ENCODE results near the gene TBX10.
"Not testable (repeated sequence)": the region's sequence is repeated elsewhere in the genome, so short reads cannot be mapped to it uniquely, and the experiment has no call there.

Gene TBX10

DNA sequence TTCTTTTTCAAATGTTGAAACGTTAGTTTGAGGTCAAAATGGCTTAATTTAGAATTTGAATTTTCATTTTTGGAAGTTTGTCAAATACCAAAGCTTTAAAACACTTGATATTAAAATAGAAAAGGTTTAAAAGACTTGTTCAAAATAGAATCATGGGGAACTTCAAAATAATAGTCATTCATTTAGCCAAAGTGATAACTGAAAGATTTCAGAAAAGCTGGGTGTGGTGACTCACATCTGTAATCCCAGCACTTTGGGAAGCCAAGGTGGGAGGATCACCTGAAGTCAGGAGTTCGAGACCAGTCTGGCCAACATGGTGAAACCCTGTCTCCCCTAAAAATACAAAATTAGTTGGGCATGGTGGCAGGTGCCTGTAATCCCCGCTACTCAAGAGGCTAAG is 45.1 kb downstream of the TBX10 start:
- Histone ChIP-seq H3K4me1 (ENCODE audit: control insufficient read depth, low read length) (peaks cover 23% of the 10 kb centered on the region), H3K36me3 (ENCODE audit: control insufficient read depth, low read length) (peaks cover 5% of the 10 kb centered on the region), H3K9me3 (ENCODE audit: control insufficient read depth, insufficient read depth, low read length) (no peaks in the 10 kb centered on the region), H3K9me2 (replicated peaks; ENCODE audit: control insufficient read depth, low read length) (no peaks in the 10 kb centered on the region), H4K20me1 (ENCODE audit: control insufficient read depth, insufficient read depth, low read depth, low read length) (no peaks in the 10 kb centered on the region), H3K4me2 (ENCODE audit: low read length) (no peak overlapping the region), H3K4me3 (ENCODE audit: low read length) (no peak overlapping the region), H3K27me3 (ENCODE audit: control insufficient read depth, low read length) (no peaks in the 10 kb centered on the region), H3F3A (ENCODE audit: control insufficient read depth, insufficient read depth) (peaks cover 8% of the 10 kb centered on the region; the same call in 1 of the 2 replicates), H3K27ac (ENCODE audit: low read depth, low read length) (no peak overlapping the region), H3K79me2 (ENCODE audit: control insufficient read depth, low read length) (no peaks in the 10 kb centered on the region)
- TF ChIP-seq CTCF (IDR thresholded peaks at IDR 0.05; ENCODE audit: low read depth, low read length, poor library complexity, severe bottlenecking) (no peak), EZH2phosphoT487 (IDR thresholded peaks at IDR 0.05; ENCODE audit: borderline replicate concordance, low read length) (no peak)

DNA sequence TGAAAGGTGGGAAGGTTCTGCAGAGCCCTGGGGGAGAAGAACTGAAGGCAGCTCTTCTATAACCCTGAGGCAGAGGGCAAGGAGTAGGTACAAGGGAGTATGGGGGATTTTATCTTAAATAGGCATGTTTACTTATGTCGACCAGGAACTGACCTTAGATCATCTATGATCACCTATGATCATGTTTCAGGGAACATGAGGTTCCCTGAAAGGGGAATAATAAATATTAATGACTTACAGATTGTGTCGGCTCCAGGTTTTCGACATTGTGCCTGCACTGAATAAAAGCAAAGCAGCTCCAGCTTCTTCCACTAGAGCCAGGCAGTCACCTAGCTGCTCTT is 46.0 kb downstream of the TBX10 start:
- Histone ChIP-seq H3F3A (ENCODE audit: control insufficient read depth, insufficient read depth) (peaks cover 11% of the 10 kb centered on the region; the same call in 1 of the 2 replicates), H3K27ac (ENCODE audit: low read depth, low read length) (no peak overlapping the region), H4K20me1 (ENCODE audit: control insufficient read depth, insufficient read depth, low read depth, low read length) (no peaks in the 10 kb centered on the region), H3K9me2 (replicated peaks; ENCODE audit: control insufficient read depth, low read length) (no peaks in the 10 kb centered on the region), H3K4me3 (ENCODE audit: low read length) (no peak overlapping the region), H3K4me1 (ENCODE audit: control insufficient read depth, low read length) (peaks cover 27% of the 10 kb centered on the region), H3K4me2 (ENCODE audit: low read length) (no peak overlapping the region), H3K36me3 (ENCODE audit: control insufficient read depth, low read length) (peaks cover 14% of the 10 kb centered on the region), H3K79me2 (ENCODE audit: control insufficient read depth, low read length) (no peaks in the 10 kb centered on the region), H3K27me3 (ENCODE audit: control insufficient read depth, low read length) (no peaks in the 10 kb centered on the region), H3K9me3 (ENCODE audit: control insufficient read depth, insufficient read depth, low read length) (no peaks in the 10 kb centered on the region)
- TF ChIP-seq CTCF (IDR thresholded peaks at IDR 0.05; ENCODE audit: low read depth, low read length, poor library complexity, severe bottlenecking): no peak
- no peak for TF ChIP-seq EZH2phosphoT487 (IDR thresholded peaks at IDR 0.05; ENCODE audit: borderline replicate concordance, low read length)

GRCh38 chr11:67592880-67593564 is 46.5 kb downstream of the TBX10 start:
- Histone ChIP-seq H3K4me1 (ENCODE audit: control insufficient read depth, low read length) (peaks cover 32% of the 10 kb centered on the region), H3K9me2 (replicated peaks; ENCODE audit: control insufficient read depth, low read length) (no peaks in the 10 kb centered on the region), H3K36me3 (ENCODE audit: control insufficient read depth, low read length) (peaks cover 19% of the 10 kb centered on the region), H3K79me2 (ENCODE audit: control insufficient read depth, low read length) (no peaks in the 10 kb centered on the region), H3K9me3 (ENCODE audit: control insufficient read depth, insufficient read depth, low read length) (no peaks in the 10 kb centered on the region), H3K27me3 (ENCODE audit: control insufficient read depth, low read length) (no peaks in the 10 kb centered on the region), H3K4me2 (ENCODE audit: low read length) (no peak overlapping the region), H3F3A (ENCODE audit: control insufficient read depth, insufficient read depth) (peaks cover 15% of the 10 kb centered on the region), H3K4me3 (ENCODE audit: low read length) (no peak overlapping the region), H3K27ac (ENCODE audit: low read depth, low read length) (no peak overlapping the region), H4K20me1 (ENCODE audit: control insufficient read depth, insufficient read depth, low read depth, low read length) (no peaks in the 10 kb centered on the region)
- TF ChIP-seq EZH2phosphoT487 (IDR thresholded peaks at IDR 0.05; ENCODE audit: borderline replicate concordance, low read length): no peak
- TF ChIP-seq CTCF (IDR thresholded peaks at IDR 0.05; ENCODE audit: low read depth, low read length, poor library complexity, severe bottlenecking): no peak

GRCh38 chr11:67588899-67589415 is 50.6 kb downstream of the TBX10 start:
- peaks cover 56% of the 10 kb centered on the region for H3K36me3 ChIP-seq (ENCODE audit: control insufficient read depth, low read length)
- H3K9me3 ChIP-seq (ENCODE audit: control insufficient read depth, insufficient read depth, low read length); H3K9me2 ChIP-seq (replicated peaks; ENCODE audit: control insufficient read depth, low read length); H3K27ac ChIP-seq (ENCODE audit: low read depth, low read length); H3K27me3 ChIP-seq (ENCODE audit: control insufficient read depth, low read length): not testable (repeated sequence)
- H3K4me3 ChIP-seq (ENCODE audit: low read length): peak overlapping the region; percentile 4; the same call in 1 of the 2 replicates
- H3K4me1 ChIP-seq (ENCODE audit: control insufficient read depth, low read length): peaks cover 62% of the 10 kb centered on the region
- H4K20me1 ChIP-seq (ENCODE audit: control insufficient read depth, insufficient read depth, low read depth, low read length): peaks cover 11% of the 10 kb centered on the region
- peaks cover 22% of the 10 kb centered on the region for H3K79me2 ChIP-seq (ENCODE audit: control insufficient read depth, low read length)
- H3K4me2 ChIP-seq (ENCODE audit: low read length): peak overlapping the region; percentile 98; the same call in 1 of the 2 replicates
- peaks cover 45% of the 10 kb centered on the region for H3F3A ChIP-seq (ENCODE audit: control insufficient read depth, insufficient read depth)
